Neural progenitor cell (in vitro differentiated cells): Measurements from ENCODE around the gene MBP.

Experiments
- CTCF ChIP-seq: fragments of 200-600 bp; sonication (generic); IDR thresholded peaks from 2 replicates; pipeline ENCODE4 v1.5.1; 2017; ENCODE audit warnings: antibody characterized with exemption, mild to moderate bottlenecking
- EZH2 ChIP-seq: fragments of 200-600 bp; sonication (generic); IDR thresholded peaks from 2 replicates; pipeline ENCODE4 v1.6.1; 2017; ENCODE audit warnings: antibody characterized with exemption, mild to moderate bottlenecking, moderate library complexity
- EZH2phosphoT487 ChIP-seq: fragments of 200-600 bp; sonication (generic); IDR thresholded peaks from 2 replicates; pipeline ENCODE4 v1.6.1; 2017; ENCODE audit warnings: antibody characterized with exemption

- TF ChIP-seq CTCF: no peak
- no peak for TF ChIP-seq EZH2
- TF ChIP-seq EZH2phosphoT487: no peak
Observed at GRCh38 chr18:77161383-77161782, 28.8 kb upstream of the MBP start.
